ENCODE measurements around the gene MYO10. TPM values are rescaled to one million over a fixed set of nuclear protein-coding genes. Genes with fewer than 3 reads are reported as not detected.

MYO10 gene
- total RNA-seq, 1 experiment from 2014 or later: 89.8 TPM

GRCh38 chr5:16749626-16750025, 186.5 kb downstream of the MYO10 start:
- ChIA-PET POLR2A (no interaction called here), CTCF (no interaction called here)
- DNase-seq (ENCODE audit: low spot score) (no peak), ATAC-seq (no peak)
- TF ChIP-seq GABPB1 (CRISPR knock-in tag; IDR thresholded peaks at IDR 0.05) (no peak), PREB (CRISPR knock-in tag; IDR thresholded peaks at IDR 0.05; ENCODE audit: borderline replicate concordance) (no peak)
- Mint-ChIP-seq H3K36me3 (no peaks in the 10 kb centered on the region; the same call in 1 of the 2 replicates), H3K4me1 (peaks cover 74% of the 10 kb centered on the region), H3K9me3 (0 out of 2 replicates have a peak, but pooled peaks cover 3% of the 10 kb centered on the region), H3K27me3 (ENCODE audit: low read depth) (no peaks in the 10 kb centered on the region), H3K4me3 (no peak overlapping the region), H3K27ac (no peak overlapping the region)

GRCh38 chr5:16744164-16744880, 191.8 kb downstream of the MYO10 start:
- no peak overlapping the region for H3K4me3 Mint-ChIP-seq
- H3K27me3 Mint-ChIP-seq (ENCODE audit: low read depth): no peaks in the 10 kb centered on the region
- peaks cover 76% of the 10 kb centered on the region for H3K4me1 Mint-ChIP-seq
- ATAC-seq (no peak), DNase-seq (ENCODE audit: low spot score) (no peak)
- peak overlapping the region; percentile 80 for H3K27ac Mint-ChIP-seq
- TF ChIP-seq SOX15 (CRISPR knock-in tag; IDR thresholded peaks at IDR 0.05): no peak
- TF ChIP-seq ZNF281 (CRISPR knock-in tag; IDR thresholded peaks at IDR 0.05): no peak
- TF ChIP-seq ZBTB21 (CRISPR knock-in tag; IDR thresholded peaks at IDR 0.05; ENCODE audit: borderline replicate concordance): no peak
- TF ChIP-seq STAT6 (CRISPR knock-in tag; conservative IDR thresholded peaks at IDR 0.05; ENCODE audit: low read depth): no peak
- TF ChIP-seq ZNF219 (CRISPR knock-in tag; IDR thresholded peaks at IDR 0.05; ENCODE audit: borderline replicate concordance): no peak
- TF ChIP-seq ETV6 (CRISPR knock-in tag; IDR thresholded peaks at IDR 0.05): no peak
- TF ChIP-seq MLX (CRISPR knock-in tag; IDR thresholded peaks at IDR 0.05): no peak
- no peak for TF ChIP-seq JUN (CRISPR knock-in tag; IDR thresholded peaks at IDR 0.05)
- TF ChIP-seq GABPB1 (CRISPR knock-in tag; IDR thresholded peaks at IDR 0.05): no peak
- POLR2A ChIA-PET: no interaction called here
- no peaks in the 10 kb centered on the region for H3K9me3 Mint-ChIP-seq
- CTCF ChIA-PET: interaction anchor here (1.4 kb wide), 2 partner anchors 10 to 33 kb away, joined by 4 to 6 read pairs; no protein-coding TSS in a partner anchor
- H3K36me3 Mint-ChIP-seq: no peaks in the 10 kb centered on the region; the same call in 1 of the 2 replicates

- Mint-ChIP-seq H3K27me3 (ENCODE audit: low read depth) (no peaks in the 10 kb centered on the region), H3K4me3 (0 out of 2 replicates have a peak overlapping the region, but pooled peaks have one; percentile 83), H3K4me1 (peaks cover 83% of the 10 kb centered on the region), H3K9me3 (no peaks in the 10 kb centered on the region), H3K36me3 (no peaks in the 10 kb centered on the region), H3K27ac (peak overlapping the region; percentile 98)
- ChIA-PET POLR2A (no interaction called here), CTCF (interaction anchor here (1.3 to 1.4 kb wide), 2 partner anchors 9 to 17 kb away, joined by 4 read pairs; no protein-coding TSS in a partner anchor)
- ATAC-seq (no peak), DNase-seq (ENCODE audit: low spot score) (no peak)
- TF ChIP-seq KAT7 (CRISPR knock-in tag; IDR thresholded peaks at IDR 0.05; ENCODE audit: borderline replicate concordance) (no peak), FOXP4 (CRISPR knock-in tag; IDR thresholded peaks at IDR 0.05) (no peak), MLX (CRISPR knock-in tag; IDR thresholded peaks at IDR 0.05) (no peak), MXD4 (CRISPR knock-in tag; IDR thresholded peaks at IDR 0.05; ENCODE audit: borderline replicate concordance) (no peak), AFF4 (CRISPR knock-in tag; IDR thresholded peaks at IDR 0.05; ENCODE audit: borderline replicate concordance) (no peak)
These were observed 193.2 kb downstream of the MYO10 start for GRCh38 chr5:16742938-16743337.
